Limb (tissue), 2 donors: Measurements from ENCODE around the gene AQP1.

Source experiments
- DNase-seq, 2 donors: peaks; one replicate each; pipeline ENCODE4 v3.0.0-alpha.2; 2016; ENCODE audit errors: extremely low spot score in 2 of 2

Gene AQP1

GRCh38 chr7:30973791-30974604, 62.3 kb downstream of the AQP1 start:
- no peak for DNase-seq

DNA sequence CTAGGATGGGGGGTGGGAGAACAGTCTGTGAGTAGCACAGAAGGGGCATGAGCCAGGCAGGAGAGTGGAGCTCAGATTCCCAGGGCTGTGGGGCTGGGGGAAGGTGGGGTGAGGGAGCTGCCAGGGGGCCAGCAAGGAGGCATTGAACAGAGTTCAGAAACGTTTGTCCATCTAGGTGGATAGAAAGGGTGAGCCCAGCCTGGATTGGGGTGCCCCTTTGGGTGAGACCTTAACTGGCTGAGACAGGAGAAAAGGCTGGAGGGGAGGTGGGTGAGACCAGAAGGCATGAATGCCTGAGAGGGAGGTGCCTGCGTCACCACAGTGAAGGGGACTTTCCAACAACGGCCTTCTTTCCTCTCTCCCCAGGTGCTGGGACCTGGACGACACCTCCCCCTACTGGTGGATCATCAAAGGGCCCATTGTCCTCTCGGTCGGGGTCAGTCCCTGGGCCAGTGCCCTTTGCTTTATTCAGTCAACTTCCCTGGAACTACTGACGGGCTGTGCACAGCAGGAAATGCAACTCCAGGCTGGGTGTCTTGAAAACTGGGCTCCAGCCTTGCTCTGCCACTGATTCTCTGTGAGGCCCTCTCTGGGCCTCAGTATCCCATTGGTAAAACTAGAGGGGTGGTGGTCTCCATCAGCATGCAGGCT, 63.1 kb downstream of the AQP1 start:
- DNase-seq: peak in 1 of 2 donors; percentile 22
